HG02943 (cell line): Measurements from ENCODE around the gene HOXC12.

Source experiments
- ATAC-seq: cut with Tn5 transposase; IDR thresholded peaks from one replicate; pipeline ENCODE4 v1.9.1; 2021; ENCODE audit warnings: mild to moderate bottlenecking, low read depth, moderate library complexity; ENCODE audit not compliant: unreplicated experiment

Gene HOXC12

DNA sequence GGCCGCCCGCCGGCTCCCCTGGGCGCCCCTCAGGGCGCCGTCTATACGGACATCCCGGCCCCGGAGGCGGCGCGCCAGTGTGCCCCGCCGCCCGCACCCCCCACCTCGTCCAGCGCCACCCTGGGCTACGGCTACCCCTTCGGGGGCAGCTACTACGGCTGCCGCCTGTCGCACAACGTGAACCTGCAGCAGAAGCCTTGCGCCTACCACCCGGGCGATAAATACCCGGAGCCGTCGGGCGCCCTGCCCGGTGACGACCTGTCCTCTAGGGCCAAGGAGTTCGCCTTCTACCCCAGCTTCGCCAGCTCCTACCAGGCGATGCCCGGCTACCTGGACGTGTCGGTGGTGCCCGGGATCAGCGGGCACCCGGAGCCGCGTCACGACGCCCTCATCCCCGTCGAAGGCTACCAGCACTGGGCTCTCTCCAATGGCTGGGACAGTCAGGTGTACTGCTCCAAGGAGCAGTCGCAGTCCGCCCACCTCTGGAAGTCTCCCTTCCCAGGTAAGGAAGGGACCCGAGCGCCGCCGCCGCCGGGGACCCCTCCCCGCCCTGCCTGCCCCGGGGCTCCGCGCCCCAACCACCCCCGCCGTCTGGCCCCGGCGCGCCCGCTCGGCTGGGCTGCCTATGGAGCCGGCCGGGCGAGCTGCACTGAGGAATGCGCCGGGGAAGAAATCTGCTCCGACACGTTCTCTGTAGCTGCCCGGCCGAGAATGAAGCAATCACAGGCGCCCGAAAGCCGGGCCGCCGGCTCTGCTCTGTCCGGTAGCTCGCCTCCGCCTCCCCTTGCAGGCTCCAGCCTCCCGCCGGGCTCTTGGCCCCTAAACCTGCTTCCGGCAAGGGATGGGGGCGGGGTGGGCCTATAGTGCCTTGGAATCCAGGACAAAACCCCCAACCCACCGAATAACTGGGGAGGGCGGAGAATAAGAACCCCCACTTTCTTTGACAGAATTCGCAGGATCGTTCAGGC is 15.3 kb upstream of the HOXC12 start:
- ATAC-seq, result no peak

DNA sequence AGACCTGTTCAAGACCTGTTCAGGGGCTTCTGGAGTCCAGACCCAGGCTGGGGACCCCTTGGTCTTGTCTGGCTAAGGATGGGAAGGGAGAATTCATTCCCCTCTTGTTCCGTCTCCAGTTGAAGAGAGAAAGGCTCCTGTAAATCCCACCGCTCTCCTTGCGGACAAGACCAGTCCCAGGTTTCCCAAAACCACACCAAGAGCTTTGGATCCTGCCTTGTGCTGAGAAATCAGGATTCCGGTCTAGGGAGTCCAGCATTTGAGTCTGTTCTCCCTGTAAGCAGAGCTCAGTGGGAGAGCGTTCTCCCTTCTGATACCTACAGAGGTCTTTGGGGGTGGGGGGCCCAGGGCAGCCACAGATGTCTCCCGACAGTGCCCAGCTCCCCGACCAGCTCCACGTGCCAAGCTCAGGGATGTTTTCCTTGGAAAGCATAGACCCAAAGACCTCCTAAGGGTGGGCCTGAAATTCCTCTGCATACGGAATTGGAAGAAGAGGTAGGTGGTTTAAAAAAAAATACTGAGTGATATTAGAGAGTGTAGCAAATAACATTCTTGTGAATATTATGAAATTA is 14.2 kb upstream of the HOXC12 start:
- no peak for ATAC-seq

DNA sequence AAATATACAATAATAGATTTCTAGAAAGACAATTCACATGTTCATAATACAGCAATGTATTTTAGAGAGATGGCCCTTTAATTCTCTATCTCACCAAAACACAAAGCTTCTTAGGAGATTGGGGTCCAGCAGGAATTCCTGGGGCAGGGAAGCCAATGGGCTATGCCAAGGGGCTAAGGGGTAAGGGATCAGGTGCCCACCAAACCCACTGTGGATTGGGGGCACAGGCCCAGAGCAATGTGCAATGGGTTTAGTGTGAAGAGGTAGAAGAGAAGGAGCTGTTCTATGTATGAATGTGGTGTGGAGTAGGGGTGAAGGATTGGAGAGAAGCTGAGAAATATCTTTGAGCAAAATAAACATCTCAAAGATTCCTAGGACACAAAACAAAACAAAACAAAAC is 13.5 kb upstream of the HOXC12 start:
- ATAC-seq, result no peak

DNA sequence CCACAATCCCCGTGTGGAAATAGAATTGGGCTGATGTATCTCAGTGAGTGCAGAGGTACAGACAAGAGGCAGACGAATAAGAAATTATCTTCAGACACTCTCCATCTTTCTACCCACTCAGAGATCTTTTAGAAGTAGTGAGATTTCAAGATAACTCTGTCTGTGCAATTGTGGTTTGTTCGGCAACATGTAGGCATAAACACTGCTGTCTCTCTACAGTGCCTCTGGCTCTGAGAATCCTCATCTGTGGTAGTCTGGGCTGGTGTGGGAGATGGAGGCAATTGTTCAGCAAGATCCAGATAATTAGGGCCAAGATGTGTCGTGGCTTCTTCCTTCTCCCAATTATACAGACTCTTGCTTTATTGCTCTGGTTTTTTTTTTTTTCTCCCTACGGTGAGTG is 13.0 kb upstream of the HOXC12 start:
- ATAC-seq, result no peak

DNA sequence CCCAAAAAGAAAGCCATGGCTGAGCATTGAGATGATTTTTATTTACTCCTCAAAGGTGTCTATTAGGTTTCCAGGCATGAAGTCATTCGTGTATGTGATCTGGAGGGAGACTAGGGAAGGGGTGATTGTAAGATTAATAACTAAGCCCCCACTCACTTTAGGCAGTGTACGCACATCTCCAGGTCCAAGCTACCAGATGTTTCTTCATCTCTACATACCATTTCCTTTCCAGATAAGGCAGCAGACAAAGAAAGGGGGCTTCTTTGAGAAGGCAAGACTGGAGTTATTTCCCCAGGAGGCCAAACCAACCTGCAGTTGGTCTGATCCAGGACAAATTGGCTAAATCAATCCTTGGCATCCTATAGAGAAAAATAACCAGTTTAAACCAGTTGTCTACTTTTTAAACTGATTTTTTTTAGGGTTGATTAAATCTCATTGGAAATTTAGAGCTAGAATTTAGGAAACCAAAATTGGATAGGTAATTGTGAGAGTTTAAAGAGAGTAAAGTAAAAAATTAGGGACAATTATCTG is 12.2 kb upstream of the HOXC12 start:
- no peak for ATAC-seq

DNA sequence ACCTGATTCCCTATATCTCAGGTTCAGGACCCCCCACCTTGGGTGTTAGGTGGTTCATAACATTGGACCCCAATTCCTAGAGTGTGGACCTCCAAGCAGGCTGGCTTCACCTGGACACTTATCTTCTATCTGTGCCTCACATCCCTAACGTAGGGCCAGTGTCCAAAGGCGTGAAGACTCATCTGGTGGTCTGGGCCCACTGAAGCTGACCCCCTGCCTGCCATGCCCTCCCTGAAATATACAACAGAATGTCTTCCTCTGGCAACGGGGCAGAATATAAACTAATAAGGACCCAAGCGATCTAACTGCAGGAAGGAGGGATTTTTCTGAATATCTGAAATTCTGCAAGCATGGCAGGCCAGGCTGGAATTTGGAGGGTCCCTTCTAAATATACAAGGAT is 10.5 kb upstream of the HOXC12 start:
- no peak for ATAC-seq

DNA sequence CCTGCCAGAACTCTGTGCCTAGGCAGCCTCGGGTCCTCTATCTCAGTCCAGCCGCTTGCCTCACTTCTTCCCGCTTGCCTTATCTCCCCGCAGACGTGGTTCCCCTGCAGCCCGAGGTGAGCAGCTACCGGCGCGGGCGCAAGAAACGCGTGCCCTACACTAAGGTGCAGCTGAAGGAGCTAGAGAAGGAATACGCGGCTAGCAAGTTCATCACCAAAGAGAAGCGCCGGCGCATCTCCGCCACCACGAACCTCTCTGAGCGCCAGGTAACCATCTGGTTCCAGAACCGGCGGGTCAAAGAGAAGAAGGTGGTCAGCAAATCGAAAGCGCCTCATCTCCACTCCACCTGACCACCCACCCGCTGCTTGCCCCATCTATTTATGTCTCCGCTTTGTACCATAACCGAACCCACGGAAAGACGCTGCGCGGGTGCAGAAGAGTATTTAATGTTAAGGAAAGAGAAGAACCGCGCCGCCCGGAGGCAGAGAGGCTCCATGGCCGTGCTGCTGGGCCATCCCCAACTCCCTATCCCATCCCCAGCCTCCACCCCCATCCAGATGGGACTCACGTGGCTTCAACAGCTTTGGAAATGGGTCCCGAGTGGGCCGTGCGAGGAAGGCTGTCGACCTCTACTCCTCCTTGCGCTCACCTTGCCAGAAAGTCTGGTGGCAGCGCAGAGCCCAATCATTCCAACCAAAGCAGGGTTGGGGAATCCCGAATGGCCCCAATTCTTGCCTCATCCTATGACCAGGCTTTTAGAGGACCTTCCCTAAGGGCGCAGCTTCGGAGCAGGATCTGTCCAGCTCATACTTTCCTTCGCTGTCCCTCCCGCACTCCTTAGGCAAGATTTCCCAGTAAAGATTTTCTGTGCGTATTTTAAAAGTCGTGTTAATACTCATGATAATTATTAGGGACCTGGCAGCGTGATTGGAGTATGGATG is 9.5 kb upstream of the HOXC12 start:
- no peak for ATAC-seq

DNA sequence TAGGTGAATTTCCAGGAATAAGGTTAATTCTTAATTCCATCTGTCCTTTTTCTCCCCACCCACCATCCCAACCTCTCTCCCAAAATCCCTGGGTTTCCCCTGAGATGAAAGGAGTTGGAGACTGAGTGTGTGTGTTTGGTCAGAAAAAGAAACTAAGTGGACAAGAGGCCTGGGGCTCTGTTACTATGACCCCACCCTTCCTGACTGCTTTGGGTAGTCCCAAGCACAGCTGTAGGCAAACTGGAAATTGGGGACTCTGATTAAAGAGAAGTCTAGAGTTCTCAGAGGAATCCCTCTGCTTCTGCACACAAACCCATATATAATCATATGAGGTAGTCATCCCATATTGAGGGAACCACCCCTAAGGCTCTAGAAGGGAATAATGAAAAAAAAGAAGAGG is 7.0 kb upstream of the HOXC12 start:
- ATAC-seq, result no peak

DNA sequence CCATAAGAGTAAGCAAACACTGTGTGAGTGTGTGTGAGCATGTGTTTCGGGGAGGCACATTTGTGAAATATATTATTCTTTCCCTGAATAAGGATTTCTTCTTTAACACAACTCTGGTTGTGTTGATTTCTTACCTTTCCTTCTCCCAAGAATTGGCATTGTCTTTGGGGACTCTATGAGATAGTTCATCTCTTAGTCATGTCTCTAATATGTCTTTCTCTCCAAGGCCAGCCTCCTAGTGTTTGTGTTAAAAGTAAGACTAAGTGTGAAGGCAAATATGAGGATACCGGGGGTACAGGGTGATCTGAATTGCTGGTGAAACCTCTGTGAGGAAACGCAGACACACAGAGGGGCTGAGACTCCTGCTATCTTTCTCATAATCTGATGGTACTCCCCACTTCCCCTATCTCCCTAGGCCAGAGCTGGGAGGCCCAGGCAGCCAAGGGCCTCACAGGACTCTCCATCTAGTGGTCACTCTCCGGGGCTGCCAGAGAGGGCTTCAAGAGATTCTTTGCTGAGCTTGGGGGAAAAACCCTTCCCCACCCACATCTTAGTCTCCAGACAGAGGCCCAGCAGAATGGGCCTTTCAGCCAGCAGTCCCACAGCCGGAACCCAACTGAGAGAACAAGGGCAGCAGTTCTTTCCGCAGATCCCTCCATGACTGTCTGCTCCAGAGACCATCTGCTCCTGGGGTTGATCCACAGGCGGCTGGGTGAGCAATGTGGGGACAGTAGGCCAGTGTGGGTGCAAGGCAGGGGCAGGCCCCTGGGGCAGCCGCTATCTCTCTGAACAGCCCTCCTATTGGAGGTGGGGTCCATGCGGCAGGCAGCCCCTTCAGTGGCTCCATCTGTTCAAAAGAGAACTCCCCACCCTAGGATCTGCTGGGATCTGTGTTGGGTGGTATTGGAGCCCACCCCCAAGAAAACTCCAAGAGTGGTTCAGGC is 5.8 kb upstream of the HOXC12 start:
- ATAC-seq, result no peak

DNA sequence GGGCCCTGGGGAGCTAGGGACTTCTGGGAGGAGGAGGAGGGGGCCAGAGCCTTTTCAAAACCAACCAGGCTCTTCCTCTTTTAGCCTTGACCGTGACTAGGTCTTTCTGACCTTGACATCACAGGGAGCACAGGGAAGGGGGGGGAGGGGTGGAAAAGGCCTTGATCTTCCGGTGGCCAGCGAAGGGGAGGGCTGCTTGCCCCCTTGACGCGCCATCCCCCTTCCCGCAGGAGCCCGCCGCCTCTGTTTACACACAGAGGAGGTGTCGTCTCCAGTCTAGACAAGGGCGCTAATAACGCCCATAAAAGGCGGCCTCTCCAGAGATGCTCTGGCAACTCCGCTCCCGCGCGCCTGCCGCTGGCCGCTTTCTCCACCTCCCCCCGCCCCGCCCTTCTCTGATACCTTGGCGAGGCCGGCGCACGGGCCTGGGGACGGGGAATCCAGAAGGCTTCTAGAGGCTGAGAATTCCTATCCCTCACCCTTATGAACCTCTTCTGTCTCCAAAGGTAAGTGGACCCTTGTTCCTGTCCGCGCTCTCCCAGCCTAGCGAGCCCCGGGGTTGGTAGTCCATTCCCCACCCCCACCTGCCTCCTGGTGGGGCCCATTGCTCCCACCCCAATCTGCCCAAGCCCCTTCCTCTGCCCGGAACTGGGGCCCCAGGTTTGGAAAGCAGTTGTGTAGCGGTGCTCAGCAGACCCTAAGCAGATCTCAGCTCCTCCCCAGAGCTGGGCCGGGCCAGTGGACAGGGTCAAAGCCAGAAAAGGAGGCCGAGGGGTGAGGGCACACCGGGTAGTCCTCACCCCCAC is 4.9 kb upstream of the HOXC12 start:
- no peak for ATAC-seq

DNA sequence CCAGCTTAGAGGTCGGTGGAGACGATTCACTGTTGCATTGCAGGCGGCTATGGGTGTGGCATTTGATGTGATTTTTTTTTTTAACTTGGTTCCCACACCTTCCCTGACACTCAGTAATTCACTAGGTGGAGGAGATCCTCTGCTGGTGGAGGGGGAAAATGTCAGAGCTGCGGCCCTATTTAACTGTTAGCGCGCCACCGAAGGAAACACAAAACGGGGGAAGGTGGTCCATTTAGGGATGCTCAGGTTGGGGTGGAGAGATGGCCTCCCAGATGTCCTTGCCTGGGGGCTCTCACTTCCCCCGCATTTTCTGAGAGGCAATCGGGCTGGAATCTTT is 4.3 kb upstream of the HOXC12 start:
- ATAC-seq, result no peak

DNA sequence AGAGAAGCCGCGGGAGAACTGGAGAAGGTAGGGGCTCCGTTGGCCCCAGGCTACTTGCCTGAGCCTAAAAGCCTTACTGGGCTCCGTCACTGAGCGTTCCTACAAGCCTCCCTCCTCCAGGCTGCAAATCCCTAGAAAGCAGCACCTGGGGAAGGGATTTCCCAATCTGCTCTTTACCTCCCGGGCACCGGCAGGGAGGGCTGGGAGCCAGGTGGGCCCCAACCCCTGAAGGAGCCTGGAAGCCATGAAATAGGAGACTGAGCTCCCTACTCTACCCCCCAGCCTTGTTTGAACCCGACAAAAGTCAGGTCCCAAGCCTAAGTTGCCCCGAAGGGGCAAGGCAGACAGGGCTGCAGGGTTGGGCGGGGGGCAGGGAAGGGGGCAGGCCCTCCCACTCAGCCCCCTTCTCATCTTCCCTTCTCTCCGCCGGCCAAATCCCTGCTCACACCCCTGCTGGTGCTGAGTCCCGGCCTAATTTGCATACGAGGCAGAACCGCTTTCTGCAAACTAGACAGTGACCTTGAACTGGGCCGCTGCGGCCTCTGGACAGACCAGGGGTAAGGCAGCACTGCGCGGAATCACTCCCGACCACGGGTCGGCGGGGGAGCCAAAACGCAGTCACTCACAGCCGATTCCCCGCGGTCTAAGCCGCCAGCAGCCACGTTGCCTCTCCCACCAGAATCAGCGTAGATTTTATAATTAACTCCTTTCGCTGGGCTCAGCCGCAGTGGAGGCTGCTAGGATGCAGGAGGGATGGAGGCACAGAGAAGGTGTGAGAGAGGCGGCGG is 3.7 kb upstream of the HOXC12 start:
- ATAC-seq, result no peak

DNA sequence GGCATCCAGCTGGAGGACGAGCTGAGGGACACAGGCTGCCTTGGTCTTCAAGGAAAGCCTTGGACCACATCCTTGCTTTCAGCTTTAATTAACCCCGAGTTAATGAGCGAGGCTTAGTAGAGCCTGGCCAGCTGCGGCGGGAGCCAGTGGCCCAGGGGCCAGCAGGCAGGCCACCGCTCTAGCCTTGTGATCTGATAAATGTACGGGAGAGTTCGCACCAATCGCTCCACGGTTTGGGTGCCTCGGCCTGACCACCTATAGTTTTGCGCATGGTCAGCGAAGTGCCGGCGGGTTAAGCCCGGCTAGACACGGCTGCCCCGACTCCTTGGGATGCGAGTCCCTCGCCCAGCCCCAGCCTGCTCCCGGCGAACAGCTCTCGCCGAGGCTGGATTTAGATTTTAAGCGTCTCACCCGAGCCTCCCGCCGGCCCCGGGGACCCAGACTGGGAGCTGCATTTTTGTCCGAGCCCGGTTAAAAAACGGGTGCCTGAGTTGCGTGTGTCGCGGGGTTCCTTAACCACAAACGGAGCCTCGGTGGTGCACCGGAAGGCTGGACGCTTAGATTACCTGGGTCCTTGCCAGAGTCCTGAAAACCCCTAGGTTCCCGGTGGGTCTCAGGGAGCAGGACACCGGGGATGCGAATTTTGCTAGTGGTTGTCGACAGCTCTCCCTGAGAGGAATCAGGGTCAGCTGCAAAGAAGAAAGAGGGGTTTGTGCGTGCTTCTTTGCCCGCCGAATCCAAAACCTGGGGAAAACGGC is 2.9 kb upstream of the HOXC12 start:
- ATAC-seq, result no peak

DNA sequence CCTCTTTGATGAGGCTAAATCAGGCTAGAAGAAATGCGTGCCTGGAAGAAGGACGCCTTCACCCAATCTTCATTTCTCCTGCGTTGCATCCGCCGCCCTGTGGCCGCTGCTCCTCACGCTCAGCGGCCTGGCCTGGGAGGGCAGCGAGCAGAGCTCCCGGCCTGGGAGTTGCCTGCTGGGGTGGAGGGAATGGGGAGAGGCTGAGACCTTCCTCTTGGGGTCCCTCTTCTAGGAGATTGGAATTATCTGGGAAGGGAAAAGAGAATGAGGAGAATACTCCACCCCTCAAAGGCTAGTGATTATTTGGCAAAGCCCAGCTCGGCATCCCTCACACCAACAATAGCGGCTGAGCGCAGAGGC is 2.4 kb upstream of the HOXC12 start:
- no peak for ATAC-seq

DNA sequence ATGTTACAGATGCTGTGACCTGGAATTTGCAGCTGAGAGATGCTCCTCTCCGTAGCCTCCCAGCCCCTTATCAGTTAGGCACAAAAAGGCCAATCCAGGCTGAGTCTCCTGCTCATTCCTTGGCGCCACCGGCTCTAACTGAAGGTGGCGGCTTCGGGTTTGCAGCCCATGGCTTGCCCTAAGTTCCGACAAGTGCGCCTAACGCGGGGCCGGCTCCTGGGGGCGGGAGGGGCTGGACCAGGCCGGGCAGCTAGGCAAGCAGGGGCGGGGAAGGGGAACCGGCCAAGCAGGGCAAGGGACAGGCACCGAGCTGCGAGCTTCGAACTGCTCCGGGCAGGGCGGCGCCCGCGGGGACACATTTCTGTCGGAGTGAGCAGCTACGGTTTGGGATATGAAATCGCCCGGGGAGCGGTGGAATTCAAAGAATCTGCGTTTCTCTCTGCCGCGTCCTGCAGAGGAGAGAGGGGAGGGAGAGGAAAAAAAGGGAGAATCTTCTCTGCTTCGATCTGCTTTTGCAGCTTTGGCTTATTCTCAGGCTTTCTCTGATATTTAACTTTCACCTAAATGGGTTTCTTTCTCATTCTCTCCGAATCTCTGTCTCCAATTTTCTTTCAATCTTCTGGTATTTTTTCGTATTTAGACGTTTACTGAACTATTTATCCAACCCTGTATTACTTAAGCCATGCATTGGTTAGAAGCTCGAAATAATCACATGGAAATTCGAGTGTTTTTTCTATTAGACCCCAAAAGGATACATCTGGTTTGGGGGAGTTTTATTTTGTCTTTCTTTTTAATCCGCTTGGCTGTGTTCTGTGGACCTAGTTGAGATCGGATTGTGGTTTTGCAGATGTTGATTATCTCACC is 1.6 kb upstream of the HOXC12 start:
- no peak for ATAC-seq

DNA sequence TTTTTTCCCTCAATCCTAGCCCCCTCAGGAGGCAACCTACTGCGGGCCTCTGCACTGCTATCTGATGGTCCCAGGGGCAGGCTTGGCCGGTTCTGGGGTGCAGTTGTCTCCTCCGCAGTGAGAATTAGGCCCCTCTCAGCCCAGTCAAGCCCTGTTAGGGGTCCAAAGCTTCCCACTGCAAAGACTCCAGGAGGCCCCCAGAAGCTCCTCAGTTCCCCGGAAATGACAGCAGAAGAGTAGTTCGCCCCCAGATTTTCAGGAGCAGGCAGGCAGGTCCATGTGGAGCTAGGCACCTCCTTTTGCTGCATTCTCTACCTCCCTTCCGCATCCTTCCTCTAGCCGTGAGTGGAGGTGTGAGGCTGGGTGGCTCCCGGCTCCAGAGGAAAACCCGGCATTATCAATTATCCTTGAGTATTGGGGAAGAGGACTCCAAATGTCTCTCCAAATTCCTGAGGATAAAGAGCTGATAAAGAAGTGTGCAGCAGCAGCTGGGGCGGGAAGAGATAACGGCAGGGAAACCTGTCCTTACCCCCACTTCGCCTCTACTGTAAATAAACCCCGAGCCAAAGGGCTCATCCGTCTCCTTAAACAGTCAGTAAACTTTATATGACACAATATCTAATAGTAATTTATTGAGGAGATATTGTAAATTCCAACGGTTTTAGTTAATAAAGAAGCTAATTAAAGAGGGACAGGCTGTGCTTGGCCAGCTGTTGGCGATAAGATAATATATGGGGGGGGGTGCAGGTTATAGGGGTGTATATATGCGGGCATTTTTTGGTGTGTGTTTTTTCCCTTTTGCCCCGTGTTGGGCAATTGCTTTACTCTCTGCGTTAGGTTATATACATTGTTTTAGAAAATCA is 641 bp upstream of the HOXC12 start:
- ATAC-seq, result no peak
